Measurements from ENCODE around the gene RTL10. TPM values are rescaled to one million over a fixed set of nuclear protein-coding genes. Genes with fewer than 3 reads are reported as not detected.

Gene RTL10
- polyA plus RNA-seq, 2 of the 4 experiments (the other 2 are of a cell fraction): 4.4 to 5.1 TPM

GRCh38 chr22:19859861-19860510, 5.3 kb upstream of the RTL10 start (continued):
- TF ChIP-seq, protein P1, sequence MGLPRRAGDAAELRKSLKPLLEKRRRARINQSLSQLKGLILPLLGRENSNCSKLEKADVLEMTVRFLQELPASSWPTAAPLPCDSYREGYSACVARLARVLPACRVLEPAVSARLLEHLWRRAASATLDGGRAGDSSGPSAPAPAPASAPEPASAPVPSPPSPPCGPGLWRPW (IDR thresholded peaks at IDR 0.05): no peak
- TF ChIP-seq RAD21 (conservative IDR thresholded peaks at IDR 0.05 in 1 of 2, IDR thresholded peaks at IDR 0.05 in 1 of 2): no peak
- TF ChIP-seq FOXS1 (CRISPR knock-in tag; IDR thresholded peaks at IDR 0.05): no peak
- no peak for TF ChIP-seq MYC (IDR thresholded peaks at IDR 0.05; ENCODE audit: borderline replicate concordance, low read length)
- TF ChIP-seq, protein P2, sequence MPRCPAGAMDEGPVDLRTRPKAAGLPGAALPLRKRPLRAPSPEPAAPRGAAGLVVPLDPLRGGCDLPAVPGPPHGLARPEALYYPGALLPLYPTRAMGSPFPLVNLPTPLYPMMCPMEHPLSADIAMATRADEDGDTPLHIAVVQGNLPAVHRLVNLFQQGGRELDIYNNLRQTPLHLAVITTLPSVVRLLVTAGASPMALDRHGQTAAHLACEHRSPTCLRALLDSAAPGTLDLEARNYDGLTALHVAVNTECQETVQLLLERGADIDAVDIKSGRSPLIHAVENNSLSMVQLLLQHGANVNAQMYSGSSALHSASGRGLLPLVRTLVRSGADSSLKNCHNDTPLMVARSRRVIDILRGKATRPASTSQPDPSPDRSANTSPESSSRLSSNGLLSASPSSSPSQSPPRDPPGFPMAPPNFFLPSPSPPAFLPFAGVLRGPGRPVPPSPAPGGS (IDR thresholded peaks at IDR 0.05): no peak
- no peak for TF ChIP-seq CEBPB (IDR thresholded peaks at IDR 0.05)

DNA sequence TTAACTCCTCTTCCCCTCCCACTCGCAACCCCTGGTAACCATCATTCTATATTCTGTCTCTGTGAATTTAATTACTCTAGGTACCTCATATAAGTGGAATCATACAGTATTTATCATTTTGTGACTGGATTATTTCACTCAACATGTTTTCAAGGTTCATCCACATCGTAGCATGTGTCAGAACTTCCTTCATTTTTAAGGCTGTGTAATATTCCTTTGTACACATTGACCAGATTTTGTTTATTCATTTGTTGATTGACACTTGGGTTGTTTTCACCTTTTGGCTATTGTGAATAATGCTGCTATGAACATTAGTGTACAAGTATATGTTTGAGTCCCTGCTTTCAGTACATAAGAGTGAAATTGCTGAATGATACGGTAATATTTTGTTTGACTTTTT, 2.7 kb upstream of the RTL10 start:
- no peak overlapping the region for H3K27ac ChIP-seq
- no peak overlapping the region for H3K4me2 ChIP-seq
- POLR2A ChIA-PET: no interaction called here
- H3K9me3 ChIP-seq: no peaks in the 10 kb centered on the region
- H3K4me3 ChIP-seq: no peak overlapping the region
- CTCF ChIA-PET: no interaction called here
- no peak for FAIRE-seq
- ATAC-seq: no peak
- H3K4me1 ChIP-seq: peaks cover 17% of the 10 kb centered on the region; the same call in 2 of the 3 replicates
- TF ChIP-seq, protein P3, sequence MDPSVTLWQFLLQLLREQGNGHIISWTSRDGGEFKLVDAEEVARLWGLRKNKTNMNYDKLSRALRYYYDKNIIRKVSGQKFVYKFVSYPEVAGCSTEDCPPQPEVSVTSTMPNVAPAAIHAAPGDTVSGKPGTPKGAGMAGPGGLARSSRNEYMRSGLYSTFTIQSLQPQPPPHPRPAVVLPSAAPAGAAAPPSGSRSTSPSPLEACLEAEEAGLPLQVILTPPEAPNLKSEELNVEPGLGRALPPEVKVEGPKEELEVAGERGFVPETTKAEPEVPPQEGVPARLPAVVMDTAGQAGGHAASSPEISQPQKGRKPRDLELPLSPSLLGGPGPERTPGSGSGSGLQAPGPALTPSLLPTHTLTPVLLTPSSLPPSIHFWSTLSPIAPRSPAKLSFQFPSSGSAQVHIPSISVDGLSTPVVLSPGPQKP (IDR thresholded peaks at IDR 0.05; ENCODE audit: low read depth, low read length): no peak
- TF ChIP-seq CBX8 (IDR thresholded peaks at IDR 0.05) (no peak), RFX5 (IDR thresholded peaks at IDR 0.05) (no peak), E2F6 (IDR thresholded peaks at IDR 0.05; ENCODE audit: borderline replicate concordance, low read depth) (no peak), RAD21 (conservative IDR thresholded peaks at IDR 0.05 in 1 of 2, IDR thresholded peaks at IDR 0.05 in 1 of 2) (no peak), PHF8 (IDR thresholded peaks at IDR 0.05; ENCODE audit: borderline replicate concordance, low read depth) (no peak), GATA3 (IDR thresholded peaks at IDR 0.05; ENCODE audit: borderline replicate concordance) (no peak), FOSL2 (IDR thresholded peaks at IDR 0.05) (no peak), FOSL2 (CRISPR knock-in tag; IDR thresholded peaks at IDR 0.05) (no peak), SREBF2 (IDR thresholded peaks at IDR 0.05) (no peak), SMC3 (IDR thresholded peaks at IDR 0.05) (no peak), BHLHE40 (IDR thresholded peaks at IDR 0.05; ENCODE audit: low read depth, low read length) (no peak), NPAS2 (CRISPR knock-in tag; IDR thresholded peaks at IDR 0.05; ENCODE audit: borderline replicate concordance) (no peak), CBX2 (IDR thresholded peaks at IDR 0.05; ENCODE audit: borderline replicate concordance, low read depth) (no peak), FOSB (CRISPR knock-in tag; IDR thresholded peaks at IDR 0.05) (no peak), HDAC2 (IDR thresholded peaks at IDR 0.05) (no peak), EP300 (IDR thresholded peaks at IDR 0.05) (no peak), ZSCAN20 (CRISPR knock-in tag; IDR thresholded peaks at IDR 0.05) (no peak), MYC (IDR thresholded peaks at IDR 0.05; ENCODE audit: borderline replicate concordance, low read length) (no peak)
- WGBS (ENCODE audit: missing lambda C conversion rate): 95% methylated on average over 3 of the region's 3 CpGs
- no peak for DNase-seq (ENCODE audit: low read depth in 1 of 2, low spot score in 1 of 2)
